ENCODE measurements around the gene ATL1.

The ATL1 gene

DNA sequence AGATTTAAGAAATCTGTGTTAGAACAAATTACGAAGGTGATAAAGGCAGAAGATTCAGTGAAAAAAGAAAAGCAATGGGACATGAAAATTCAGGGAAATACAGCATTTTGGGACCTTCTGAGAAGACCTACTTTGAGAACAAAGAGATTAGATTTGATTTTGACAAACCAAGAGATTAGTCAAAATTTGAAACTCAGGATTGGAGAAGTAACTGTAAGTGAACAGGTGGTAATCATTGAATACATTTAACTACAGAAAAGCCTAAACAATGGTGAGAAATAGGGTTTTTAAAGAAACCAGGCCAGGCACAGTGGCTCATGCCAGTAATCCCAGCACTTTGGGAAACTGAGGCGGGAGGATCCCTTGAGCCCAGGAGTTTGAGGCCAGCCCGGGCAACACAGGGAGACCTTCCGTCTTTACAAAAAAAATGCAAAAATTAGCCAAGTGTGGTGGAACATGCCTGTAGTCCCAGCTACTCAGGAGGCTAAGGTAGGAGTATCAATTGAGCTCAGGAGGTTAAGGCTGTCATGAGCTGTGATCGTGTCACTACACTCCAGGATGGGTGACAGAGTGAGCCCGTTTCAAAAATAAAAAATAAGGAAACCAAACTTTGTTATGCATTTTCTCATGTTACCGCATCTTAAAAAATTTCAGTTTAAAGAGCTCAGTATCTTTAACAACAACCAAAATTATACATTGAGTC lies 117.0 kb downstream of the ATL1 start:
- TF ChIP-seq, protein P1, sequence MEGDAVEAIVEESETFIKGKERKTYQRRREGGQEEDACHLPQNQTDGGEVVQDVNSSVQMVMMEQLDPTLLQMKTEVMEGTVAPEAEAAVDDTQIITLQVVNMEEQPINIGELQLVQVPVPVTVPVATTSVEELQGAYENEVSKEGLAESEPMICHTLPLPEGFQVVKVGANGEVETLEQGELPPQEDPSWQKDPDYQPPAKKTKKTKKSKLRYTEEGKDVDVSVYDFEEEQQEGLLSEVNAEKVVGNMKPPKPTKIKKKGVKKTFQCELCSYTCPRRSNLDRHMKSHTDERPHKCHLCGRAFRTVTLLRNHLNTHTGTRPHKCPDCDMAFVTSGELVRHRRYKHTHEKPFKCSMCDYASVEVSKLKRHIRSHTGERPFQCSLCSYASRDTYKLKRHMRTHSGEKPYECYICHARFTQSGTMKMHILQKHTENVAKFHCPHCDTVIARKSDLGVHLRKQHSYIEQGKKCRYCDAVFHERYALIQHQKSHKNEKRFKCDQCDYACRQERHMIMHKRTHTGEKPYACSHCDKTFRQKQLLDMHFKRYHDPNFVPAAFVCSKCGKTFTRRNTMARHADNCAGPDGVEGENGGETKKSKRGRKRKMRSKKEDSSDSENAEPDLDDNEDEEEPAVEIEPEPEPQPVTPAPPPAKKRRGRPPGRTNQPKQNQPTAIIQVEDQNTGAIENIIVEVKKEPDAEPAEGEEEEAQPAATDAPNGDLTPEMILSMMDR (IDR thresholded peaks at IDR 0.05; ENCODE audit: low read depth, low read length): no peak
- peak overlapping the region; percentile 30 for H3K4me3 ChIP-seq (ENCODE audit: low read depth, low read length)

- H3K4me3 ChIP-seq (ENCODE audit: low read depth, low read length): peak overlapping the region; percentile 30
- TF ChIP-seq, protein P1 (IDR thresholded peaks at IDR 0.05; ENCODE audit: low read depth, low read length): no peak
Observed at GRCh38 chr14:50677527-50678063, 117.7 kb downstream of the ATL1 start.

DNA sequence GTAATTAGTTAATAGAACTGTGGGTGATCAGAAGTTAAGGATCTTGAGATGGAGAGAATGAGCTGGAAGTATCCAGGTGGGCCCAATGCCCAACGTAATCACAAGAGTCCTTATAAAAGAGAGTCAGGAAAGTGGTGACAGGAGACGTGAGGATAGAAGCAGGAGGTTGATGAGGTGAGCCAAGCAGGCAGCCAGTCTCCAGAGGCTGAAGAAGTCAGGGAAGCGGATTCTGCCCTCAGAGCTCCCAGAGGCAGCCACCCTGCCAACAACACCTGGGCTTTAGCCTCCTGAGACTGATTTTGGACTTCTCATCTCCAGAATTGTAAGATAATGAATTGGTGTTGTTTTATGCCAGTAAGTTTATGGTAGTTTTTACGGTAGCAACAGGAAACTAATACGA lies 118.2 kb downstream of the ATL1 start:
- TF ChIP-seq, protein P1 (IDR thresholded peaks at IDR 0.05; ENCODE audit: low read depth, low read length): no peak
- no peak overlapping the region for H3K4me3 ChIP-seq (ENCODE audit: low read depth, low read length)

GRCh38 chr14:50679674-50680073 lies 119.7 kb downstream of the ATL1 start:
- TF ChIP-seq, protein P1 (IDR thresholded peaks at IDR 0.05; ENCODE audit: low read depth, low read length): no peak
- H3K4me3 ChIP-seq (ENCODE audit: low read depth, low read length): no peak overlapping the region

Measured in WI38 (cell line).